Muscle of leg (tissue), 11 donors: ENCODE measurements around the gene ANGPTL1. TPM values are rescaled to one million over a fixed set of nuclear protein-coding genes. Genes with fewer than 3 reads are reported as not detected.

ENCODE experiments used
- DNase-seq: peaks from one replicate; pipeline ENCODE4 v3.0.0; 2013
- H3K27ac ChIP-seq: one replicate; pipeline ENCODE4 v1.5.1; 2013; ENCODE audit warnings: mild to moderate bottlenecking, low read length, control low read depth
- H3K27me3 ChIP-seq: one replicate; pipeline ENCODE4 v1.6.1; 2013; ENCODE audit warnings: low read length; ENCODE audit not compliant: control insufficient read depth, insufficient read depth
- H3K36me3 ChIP-seq: one replicate; pipeline ENCODE4 v1.6.1; 2013; ENCODE audit warnings: low read length; ENCODE audit not compliant: control insufficient read depth, insufficient read depth
- H3K4me1 ChIP-seq: one replicate; pipeline ENCODE4 v1.6.1; 2013; ENCODE audit warnings: low read length; ENCODE audit not compliant: control insufficient read depth, insufficient read depth
- H3K4me3 ChIP-seq: one replicate; pipeline ENCODE4 v1.5.1; 2013; ENCODE audit warnings: low read length, control low read depth
- H3K9me3 ChIP-seq: replicated peaks from 2 replicates; pipeline ENCODE4 v1.6.1; 2013; ENCODE audit warnings: low read depth, low read length; ENCODE audit not compliant: control insufficient read depth
- WGBS: methylation state at CpG from one replicate; pipeline ENCODE4 v1.1.5; 2013; ENCODE audit warnings: missing lambda C conversion rate; ENCODE audit not compliant: insufficient coverage; 5-methylcytosine and 5-hydroxymethylcytosine counted together
- polyA plus RNA-seq, 8 donors: library from polyadenylated mRNA; unstranded; fragments of 120-200 nt; gene quantifications; one replicate each; pipeline versions ENCODE4 v1.2.1 to v1.2.3, GENCODE V29; 2013; ENCODE audit warnings: inconsistent platforms in 1 of 8, low replicate concordance in 1 of 8; ENCODE audit not compliant: insufficient read length in 8 of 8, insufficient read depth in 1 of 8
- total RNA-seq: library from RNA; stranded (reverse); fragments of 120-200 nt; gene quantifications from one replicate; pipeline ENCODE4 v1.2.4, GENCODE V29; 2013

ANGPTL1 gene
- total and polyA plus RNA-seq, 9 donors = 46.5 to 98.2 (median 67.5) TPM

DNA sequence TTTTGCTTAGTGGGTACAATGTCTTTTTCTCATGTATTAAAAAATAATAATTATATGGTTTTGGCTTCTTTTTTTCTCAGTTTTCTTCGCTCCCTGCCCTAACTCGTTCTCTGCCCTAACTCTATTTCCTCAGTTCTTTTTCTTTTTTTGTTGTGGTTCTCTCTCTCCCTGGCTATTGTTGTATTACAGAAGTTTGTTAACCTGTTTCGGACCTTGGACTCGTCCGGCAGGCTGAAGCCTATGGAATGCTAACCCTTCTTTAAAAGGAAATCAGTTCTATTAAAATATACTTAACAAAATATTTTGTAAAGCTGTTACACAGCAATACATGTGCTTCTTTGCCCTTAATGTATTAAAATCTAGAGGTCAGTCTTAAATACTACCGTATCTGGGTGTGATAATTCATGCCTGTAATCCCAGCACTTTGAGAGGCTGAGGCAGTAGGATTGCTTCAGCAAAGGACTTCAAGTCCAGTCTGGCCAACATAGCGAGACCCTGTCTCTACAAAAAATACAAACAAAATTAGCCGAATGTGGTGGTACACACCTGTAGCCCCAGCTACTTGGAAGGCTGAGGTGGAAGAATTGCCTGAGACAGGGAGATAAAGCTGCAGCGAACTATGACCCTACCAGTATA lies 64.1 kb downstream of the ANGPTL1 start:
- H3K27me3 ChIP-seq = no peaks in the 10 kb centered on the region
- WGBS = no CpG with 5 or more reads among the region's 9 CpGs
- no peaks in the 10 kb centered on the region for H3K9me3 ChIP-seq
- DNase-seq = no peak
- H3K27ac ChIP-seq = no peak overlapping the region
- no peak overlapping the region for H3K4me3 ChIP-seq
- peaks cover 5% of the 10 kb centered on the region for H3K36me3 ChIP-seq
- H3K4me1 ChIP-seq = no peaks in the 10 kb centered on the region

DNA sequence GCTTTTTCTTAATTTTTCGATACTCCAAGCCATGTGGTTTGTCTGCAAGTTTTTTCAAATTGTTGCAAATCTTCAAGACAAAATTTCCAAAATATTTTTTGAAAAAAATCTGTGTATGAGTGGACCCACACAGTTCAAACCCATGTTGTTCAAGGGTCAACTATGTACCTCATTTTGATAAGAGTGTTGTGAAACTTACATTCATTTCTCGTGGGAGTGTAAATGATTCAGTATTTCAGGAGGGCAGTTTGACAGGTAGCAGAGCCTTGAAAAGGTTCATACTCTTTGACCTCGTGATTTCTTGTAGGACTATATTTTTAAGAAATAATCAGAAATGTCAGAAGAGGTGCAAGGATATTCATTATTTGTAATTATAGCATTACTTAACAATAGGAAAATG lies 68.0 kb downstream of the ANGPTL1 start:
- H3K9me3 ChIP-seq = peaks cover 4% of the 10 kb centered on the region
- H3K27me3 ChIP-seq = no peaks in the 10 kb centered on the region
- H3K27ac ChIP-seq = no peak overlapping the region
- no peaks in the 10 kb centered on the region for H3K4me1 ChIP-seq
- DNase-seq = no peak
- no peak overlapping the region for H3K4me3 ChIP-seq
- no CpG with 5 or more reads among the region's 3 CpGs for WGBS
- H3K36me3 ChIP-seq = no peaks in the 10 kb centered on the region

Other genes with a start within 250 kb of the ANGPTL1 start
- 35.2 TPM for gene RALGPS2, start 145.8 kb downstream of the ANGPTL1 start, total RNA-seq
- 10 to 100 TPM; 23.1 to 40.1 (median 33.1) TPM for gene RALGPS2, start 145.8 kb downstream of the ANGPTL1 start, polyA plus RNA-seq
- 23.6 TPM for gene FAM20B, start 154.8 kb upstream of the ANGPTL1 start, total RNA-seq
- gene FAM20B, start 154.8 kb upstream of the ANGPTL1 start, polyA plus RNA-seq = 10 to 100 TPM; 20.7 to 35.2 (median 28.3) TPM
- 10.3 TPM for gene TOR3A, start 211.0 kb upstream of the ANGPTL1 start, total RNA-seq
- 10 to 100 TPM; 15.6 to 19.6 (median 17.0) TPM for gene TOR3A, start 211.0 kb upstream of the ANGPTL1 start, polyA plus RNA-seq